ENCODE data around the gene MKRN2. TPM values are rescaled to one million over a fixed set of nuclear protein-coding genes. Genes with fewer than 3 reads are reported as not detected.

The MKRN2 gene
- total and polyA plus RNA-seq, 2 of the 13 experiments (the other 11 are each of a cell fraction or from before 2014, with no cell fraction given) = 25.5 to 34.3 TPM

- TF ChIP-seq RNF2 (conservative IDR thresholded peaks at IDR 0.05; ENCODE audit: low read depth) (0 out of 2 replicates have a peak, but pooled peaks have one; percentile 62), ZSCAN9 (CRISPR knock-in tag; IDR thresholded peaks at IDR 0.05; ENCODE audit: borderline replicate concordance) (peak; percentile 21; the same call in 1 of the 2 replicates), ZNF234 (CRISPR knock-in tag; conservative IDR thresholded peaks at IDR 0.05) (peak; percentile 94), ZNF263 (CRISPR knock-in tag; IDR thresholded peaks at IDR 0.05) (peak; percentile 51; the same call in 1 of the 2 replicates), SAP130 (CRISPR knock-in tag; IDR thresholded peaks at IDR 0.05; ENCODE audit: low read depth) (peak; percentile 91), ZNF766 (CRISPR knock-in tag; IDR thresholded peaks at IDR 0.05; ENCODE audit: borderline replicate concordance) (no peak), NFIB (CRISPR knock-in tag; IDR thresholded peaks at IDR 0.05; ENCODE audit: borderline replicate concordance) (no peak), ZBTB20 (CRISPR knock-in tag; IDR thresholded peaks at IDR 0.05; ENCODE audit: borderline replicate concordance, low read depth) (no peak; the same call in 1 of the 2 replicates), DNMT1 (CRISPR knock-in tag; IDR thresholded peaks at IDR 0.05) (0 out of 2 replicates have a peak, but pooled peaks have one; percentile 45), HNF4G (IDR thresholded peaks at IDR 0.05; ENCODE audit: borderline replicate concordance, low read depth, low read length) (peak; percentile 49; the same call in 1 of the 2 replicates), HNF4G (CRISPR knock-in tag; IDR thresholded peaks at IDR 0.05; ENCODE audit: borderline replicate concordance, low read depth) (peak; percentile 26; the same call in 1 of the 2 replicates), ZNF605 (CRISPR knock-in tag; IDR thresholded peaks at IDR 0.05) (peak; percentile 68; the same call in 1 of the 2 replicates), NRL (CRISPR knock-in tag; IDR thresholded peaks at IDR 0.05; ENCODE audit: borderline replicate concordance) (peak; percentile 93), ZNF747 (CRISPR knock-in tag; IDR thresholded peaks at IDR 0.05; ENCODE audit: borderline replicate concordance) (peak; percentile 43), SMAD1 (CRISPR knock-in tag; IDR thresholded peaks at IDR 0.05; ENCODE audit: borderline replicate concordance, low read depth) (peak; percentile 80; the same call in 1 of the 2 replicates), NAIF1 (CRISPR knock-in tag; IDR thresholded peaks at IDR 0.05; ENCODE audit: borderline replicate concordance) (peak; percentile 72; the same call in 1 of the 2 replicates), PRMT3 (CRISPR knock-in tag; IDR thresholded peaks at IDR 0.05; ENCODE audit: borderline replicate concordance, low read depth) (peak; percentile 45; the same call in 1 of the 2 replicates), HMGXB4 (CRISPR knock-in tag; IDR thresholded peaks at IDR 0.05; ENCODE audit: borderline replicate concordance in 1 of 2, low read depth in 1 of 2) (peak; percentile 66 to 86), MIER2 (CRISPR knock-in tag; IDR thresholded peaks at IDR 0.05) (no peak), ZNF547 (CRISPR knock-in tag; IDR thresholded peaks at IDR 0.05) (peak; percentile 91)
- TF ChIP-seq, protein P1, sequence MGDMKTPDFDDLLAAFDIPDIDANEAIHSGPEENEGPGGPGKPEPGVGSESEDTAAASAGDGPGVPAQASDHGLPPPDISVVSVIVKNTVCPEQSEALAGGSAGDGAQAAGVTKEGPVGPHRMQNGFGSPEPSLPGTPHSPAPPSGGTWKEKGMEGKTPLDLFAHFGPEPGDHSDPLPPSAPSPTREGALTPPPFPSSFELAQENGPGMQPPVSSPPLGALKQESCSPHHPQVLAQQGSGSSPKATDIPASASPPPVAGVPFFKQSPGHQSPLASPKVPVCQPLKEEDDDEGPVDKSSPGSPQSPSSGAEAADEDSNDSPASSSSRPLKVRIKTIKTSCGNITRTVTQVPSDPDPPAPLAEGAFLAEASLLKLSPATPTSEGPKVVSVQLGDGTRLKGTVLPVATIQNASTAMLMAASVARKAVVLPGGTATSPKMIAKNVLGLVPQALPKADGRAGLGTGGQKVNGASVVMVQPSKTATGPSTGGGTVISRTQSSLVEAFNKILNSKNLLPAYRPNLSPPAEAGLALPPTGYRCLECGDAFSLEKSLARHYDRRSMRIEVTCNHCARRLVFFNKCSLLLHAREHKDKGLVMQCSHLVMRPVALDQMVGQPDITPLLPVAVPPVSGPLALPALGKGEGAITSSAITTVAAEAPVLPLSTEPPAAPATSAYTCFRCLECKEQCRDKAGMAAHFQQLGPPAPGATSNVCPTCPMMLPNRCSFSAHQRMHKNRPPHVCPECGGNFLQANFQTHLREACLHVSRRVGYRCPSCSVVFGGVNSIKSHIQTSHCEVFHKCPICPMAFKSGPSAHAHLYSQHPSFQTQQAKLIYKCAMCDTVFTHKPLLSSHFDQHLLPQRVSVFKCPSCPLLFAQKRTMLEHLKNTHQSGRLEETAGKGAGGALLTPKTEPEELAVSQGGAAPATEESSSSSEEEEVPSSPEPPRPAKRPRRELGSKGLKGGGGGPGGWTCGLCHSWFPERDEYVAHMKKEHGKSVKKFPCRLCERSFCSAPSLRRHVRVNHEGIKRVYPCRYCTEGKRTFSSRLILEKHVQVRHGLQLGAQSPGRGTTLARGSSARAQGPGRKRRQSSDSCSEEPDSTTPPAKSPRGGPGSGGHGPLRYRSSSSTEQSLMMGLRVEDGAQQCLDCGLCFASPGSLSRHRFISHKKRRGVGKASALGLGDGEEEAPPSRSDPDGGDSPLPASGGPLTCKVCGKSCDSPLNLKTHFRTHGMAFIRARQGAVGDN (CRISPR knock-in tag; IDR thresholded peaks at IDR 0.05) = peak; percentile 93
- TF ChIP-seq, protein P2, sequence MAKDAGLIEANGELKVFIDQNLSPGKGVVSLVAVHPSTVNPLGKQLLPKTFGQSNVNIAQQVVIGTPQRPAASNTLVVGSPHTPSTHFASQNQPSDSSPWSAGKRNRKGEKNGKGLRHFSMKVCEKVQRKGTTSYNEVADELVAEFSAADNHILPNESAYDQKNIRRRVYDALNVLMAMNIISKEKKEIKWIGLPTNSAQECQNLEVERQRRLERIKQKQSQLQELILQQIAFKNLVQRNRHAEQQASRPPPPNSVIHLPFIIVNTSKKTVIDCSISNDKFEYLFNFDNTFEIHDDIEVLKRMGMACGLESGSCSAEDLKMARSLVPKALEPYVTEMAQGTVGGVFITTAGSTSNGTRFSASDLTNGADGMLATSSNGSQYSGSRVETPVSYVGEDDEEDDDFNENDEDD (CRISPR knock-in tag; IDR thresholded peaks at IDR 0.05; ENCODE audit: borderline replicate concordance) = peak; percentile 58; the same call in 1 of the 2 replicates
These were observed at the start of gene MKRN2 (continued) for GRCh38 chr3:12556690-12557472.
